Smooth muscle cell (in vitro differentiated cells): ENCODE results near the gene PEX5. TPM values are rescaled to one million over a fixed set of nuclear protein-coding genes. Genes with fewer than 3 reads are reported as not detected.
"Not testable (repeated sequence)": the region's sequence is repeated elsewhere in the genome, so short reads cannot be mapped to it uniquely, and the experiment has no call there.

Experiments used
- DNase-seq: peaks from one replicate; lab custom pipeline; 2025; ENCODE audit not compliant: unreplicated experiment; lab: John Stamatoyannopoulos, UW
- H2AFZ ChIP-seq: fragments of 200-600 bp; sonication (generic); 2 replicates; pipeline ENCODE4 v1.6.0; 2016; ENCODE audit warnings: antibody characterized with exemption, low read depth, mild to moderate bottlenecking
- H3F3A ChIP-seq: fragments of 200-600 bp; sonication (generic); 2 replicates; pipeline ENCODE4 v1.6.0; 2017; ENCODE audit warnings: antibody characterized with exemption, low read depth
- H3K27ac ChIP-seq: fragments of 200-600 bp; sonication (generic); 2 replicates; pipeline ENCODE4 v1.5.1; 2016; ENCODE audit warnings: low read depth, mild to moderate bottlenecking
- H3K27me3 ChIP-seq: fragments of 200-600 bp; sonication (generic); 2 replicates; pipeline ENCODE4 v1.6.1; 2016; ENCODE audit warnings: low read depth, mild to moderate bottlenecking
- H3K36me3 ChIP-seq: fragments of 200-600 bp; sonication (generic); 2 replicates; pipeline ENCODE4 v1.5.1; 2016; ENCODE audit warnings: low read depth
- H3K4me1 ChIP-seq: fragments of 200-600 bp; sonication (generic); 2 replicates; pipeline ENCODE4 v1.5.1; 2016; ENCODE audit warnings: low read depth
- H3K4me2 ChIP-seq: fragments of 200-600 bp; sonication (generic); 2 replicates; pipeline ENCODE4 v1.6.0; 2016; ENCODE audit warnings: mild to moderate bottlenecking
- H3K4me3 ChIP-seq: fragments of 200-600 bp; sonication (generic); 2 replicates; pipeline ENCODE4 v1.5.1; 2016; ENCODE audit warnings: mild to moderate bottlenecking
- H3K79me2 ChIP-seq: fragments of 200-600 bp; sonication (generic); 2 replicates; pipeline ENCODE4 v1.6.0; 2016; ENCODE audit warnings: low read depth, mild to moderate bottlenecking
- H3K9ac ChIP-seq: fragments of 200-600 bp; sonication (generic); 2 replicates; pipeline ENCODE4 v1.6.0; 2016; ENCODE audit warnings: low read depth
- H3K9me3 ChIP-seq: fragments of 200-600 bp; sonication (generic); replicated peaks from 2 replicates; pipeline ENCODE4 v1.5.1; 2016; ENCODE audit warnings: low read depth
- H4K20me1 ChIP-seq: fragments of 200-600 bp; sonication (generic); 2 replicates; pipeline ENCODE4 v1.6.0; 2016; ENCODE audit warnings: low read depth
- WGBS: methylation state at CpG from one replicate; pipeline ENCODE4 v1.1.7; 2016; ENCODE audit warnings: low lambda C conversion rate; 5-methylcytosine and 5-hydroxymethylcytosine counted together
- polyA plus RNA-seq: library from polyadenylated mRNA; unstranded; fragments of >200 nt; fragmentation: Nextera tagmentation; extraction: Ambion mirVana; gene quantifications from 2 replicates; pipeline ENCODE4 v1.2.1, GENCODE V29; 2016
- total RNA-seq: library from RNA; depleted of rRNA; stranded (reverse); fragments of >200 nt; gene quantifications from 2 replicates; pipeline ENCODE4 v1.2.3, GENCODE V29; 2014
- TF ChIP-seq, protein P1 (sequence below): fragments of 200-600 bp; sonication (generic); IDR thresholded peaks from 2 replicates; pipeline ENCODE4 v1.5.1; 2017; ENCODE audit warnings: borderline replicate concordance, mild to moderate bottlenecking, antibody characterized with exemption; ENCODE audit not compliant: insufficient read depth, poor library complexity, severe bottlenecking

The PEX5 gene
- total and polyA plus RNA-seq, 2 experiments from 2014 or later, result 6.6 to 8.9 TPM

DNA sequence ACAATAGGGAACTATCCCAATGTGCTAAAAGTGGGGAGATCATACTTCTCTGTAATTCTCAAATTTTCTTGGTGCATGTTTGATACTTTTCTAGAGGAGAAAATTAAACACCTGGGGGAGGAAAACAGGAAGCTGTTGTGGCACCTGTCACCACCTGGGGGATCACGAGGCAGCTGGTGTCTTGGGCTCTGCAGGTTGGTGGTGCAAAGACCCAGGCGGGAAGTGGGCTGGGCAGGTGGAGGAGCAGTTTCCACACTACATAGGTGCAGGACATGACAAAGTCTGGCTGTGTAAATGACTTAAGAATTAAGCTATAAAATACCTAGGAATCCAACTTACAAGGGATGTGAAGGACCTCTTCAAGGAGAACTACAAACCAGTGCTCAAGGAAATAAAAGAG is 23.2 kb downstream of the PEX5 start:
- H3K79me2 ChIP-seq, result no peaks in the 10 kb centered on the region
- DNase-seq, result no peak
- peaks cover 4% of the 10 kb centered on the region for H3K9me3 ChIP-seq
- no peaks in the 10 kb centered on the region for H4K20me1 ChIP-seq
- H3K27me3 ChIP-seq, result no peaks in the 10 kb centered on the region
- no peak overlapping the region for H3K9ac ChIP-seq
- no peaks in the 10 kb centered on the region for H3F3A ChIP-seq
- no peaks in the 10 kb centered on the region for H3K4me1 ChIP-seq
- H3K27ac ChIP-seq, result no peak overlapping the region
- WGBS, result 100% methylated on average over 2 of the region's 2 CpGs
- H3K4me2 ChIP-seq, result no peak overlapping the region
- H3K4me3 ChIP-seq, result no peak overlapping the region
- H2AFZ ChIP-seq, result no peak overlapping the region
- TF ChIP-seq, protein P1, sequence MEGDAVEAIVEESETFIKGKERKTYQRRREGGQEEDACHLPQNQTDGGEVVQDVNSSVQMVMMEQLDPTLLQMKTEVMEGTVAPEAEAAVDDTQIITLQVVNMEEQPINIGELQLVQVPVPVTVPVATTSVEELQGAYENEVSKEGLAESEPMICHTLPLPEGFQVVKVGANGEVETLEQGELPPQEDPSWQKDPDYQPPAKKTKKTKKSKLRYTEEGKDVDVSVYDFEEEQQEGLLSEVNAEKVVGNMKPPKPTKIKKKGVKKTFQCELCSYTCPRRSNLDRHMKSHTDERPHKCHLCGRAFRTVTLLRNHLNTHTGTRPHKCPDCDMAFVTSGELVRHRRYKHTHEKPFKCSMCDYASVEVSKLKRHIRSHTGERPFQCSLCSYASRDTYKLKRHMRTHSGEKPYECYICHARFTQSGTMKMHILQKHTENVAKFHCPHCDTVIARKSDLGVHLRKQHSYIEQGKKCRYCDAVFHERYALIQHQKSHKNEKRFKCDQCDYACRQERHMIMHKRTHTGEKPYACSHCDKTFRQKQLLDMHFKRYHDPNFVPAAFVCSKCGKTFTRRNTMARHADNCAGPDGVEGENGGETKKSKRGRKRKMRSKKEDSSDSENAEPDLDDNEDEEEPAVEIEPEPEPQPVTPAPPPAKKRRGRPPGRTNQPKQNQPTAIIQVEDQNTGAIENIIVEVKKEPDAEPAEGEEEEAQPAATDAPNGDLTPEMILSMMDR, result no peak
- peaks cover 12% of the 10 kb centered on the region for H3K36me3 ChIP-seq

DNA sequence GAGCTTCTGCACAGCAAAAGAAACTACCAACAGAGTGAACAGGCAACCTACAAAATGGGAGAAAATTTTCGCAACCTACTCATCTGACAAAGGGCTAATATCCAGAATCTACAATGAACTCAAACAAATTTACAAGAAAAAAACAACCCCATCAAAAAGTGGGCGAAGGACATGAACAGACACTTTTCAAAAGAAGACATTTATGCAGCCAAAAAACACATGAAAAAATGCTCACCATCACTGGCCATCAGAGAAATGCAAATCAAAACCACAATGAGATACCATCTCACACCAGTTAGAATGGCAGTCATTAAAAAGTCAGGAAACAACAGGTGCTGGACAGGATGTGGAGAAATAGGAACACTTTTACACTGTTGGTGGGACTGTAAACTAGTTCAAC is 24.3 kb downstream of the PEX5 start:
- H3K36me3 ChIP-seq, result peaks cover 12% of the 10 kb centered on the region
- not testable (repeated sequence) for H3K27ac ChIP-seq, DNase-seq, H3K9ac ChIP-seq, H3K27me3 ChIP-seq, H3K4me2 ChIP-seq, H3K79me2 ChIP-seq, H3F3A ChIP-seq, H3K4me1 ChIP-seq, H2AFZ ChIP-seq, H4K20me1 ChIP-seq, H3K9me3 ChIP-seq, H3K4me3 ChIP-seq
- 84% methylated on average over 2 of the region's 2 CpGs for WGBS

DNA sequence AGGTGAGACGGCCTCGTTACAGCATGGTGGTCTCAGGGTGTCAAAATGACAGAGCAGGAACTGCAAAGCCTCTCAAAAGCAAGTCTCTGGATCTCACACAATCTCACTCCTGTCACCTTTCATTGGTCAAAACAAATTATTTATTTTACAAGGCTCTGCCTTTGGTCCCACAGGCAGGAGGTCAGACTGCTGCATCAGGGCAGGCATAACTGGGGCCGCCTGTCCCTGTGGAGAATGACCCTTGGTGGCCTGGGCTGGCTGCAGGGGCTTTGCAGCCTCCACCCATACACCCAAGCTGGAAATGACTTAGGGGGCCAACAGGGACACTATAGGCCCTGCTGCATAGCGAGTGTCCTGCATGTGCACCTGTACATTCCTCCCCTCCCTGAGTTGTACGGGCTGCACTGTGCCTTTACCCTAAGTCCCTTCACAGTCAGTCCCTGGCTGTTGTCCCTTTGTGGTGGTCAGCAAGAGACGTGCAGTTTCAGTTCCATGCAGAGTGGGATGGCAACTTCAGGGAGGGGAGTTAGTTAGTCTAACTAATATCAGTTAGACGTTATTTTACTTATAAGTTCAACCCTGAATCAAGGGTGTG is 28.1 kb downstream of the PEX5 start:
- Histone ChIP-seq H3K27ac (no peak overlapping the region), H3K9ac (no peak overlapping the region), H3K36me3 (peaks cover 2% of the 10 kb centered on the region), H2AFZ (no peak overlapping the region), H3K4me3 (no peak overlapping the region), H3K79me2 (no peaks in the 10 kb centered on the region), H4K20me1 (no peaks in the 10 kb centered on the region), H3K27me3 (no peaks in the 10 kb centered on the region), H3K4me1 (no peaks in the 10 kb centered on the region), H3K9me3 (peaks cover 2% of the 10 kb centered on the region), H3F3A (no peaks in the 10 kb centered on the region), H3K4me2 (no peak overlapping the region)
- no peak for DNase-seq
- 88% methylated on average over 7 of the region's 7 CpGs for WGBS
- TF ChIP-seq, protein P1, result no peak

DNA sequence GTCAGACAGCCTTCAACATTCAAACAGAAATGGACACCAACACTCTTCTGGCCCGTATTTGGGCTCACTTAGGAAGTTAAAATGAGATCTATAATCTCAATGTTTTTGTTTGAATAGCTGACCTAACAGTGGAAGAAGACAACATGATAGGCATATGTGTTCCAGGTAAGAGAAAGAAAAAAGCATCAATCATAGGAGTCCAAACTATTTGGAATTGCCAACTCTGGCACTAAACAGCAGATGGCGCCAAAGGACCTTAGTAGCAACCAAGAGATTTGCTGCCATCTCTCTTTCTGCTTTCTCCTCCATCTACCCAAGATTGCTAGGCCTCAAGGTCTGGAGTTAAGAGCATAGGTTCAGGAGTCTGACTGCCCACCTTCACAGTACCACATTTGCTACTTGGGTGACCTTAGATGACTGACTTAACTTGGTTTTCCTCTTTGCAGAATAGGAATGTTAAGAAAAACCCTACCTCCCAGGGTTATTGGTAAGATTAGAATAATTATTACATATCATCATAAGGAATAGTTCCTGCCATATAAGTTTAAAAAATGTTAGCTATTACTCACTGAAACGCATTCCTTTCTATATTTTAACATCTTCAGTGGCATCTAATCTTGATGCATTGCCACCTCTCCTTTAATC is 30.2 kb downstream of the PEX5 start:
- H3K4me3 ChIP-seq, result no peak overlapping the region
- H2AFZ ChIP-seq, result no peak overlapping the region
- TF ChIP-seq, protein P1, result peak; percentile 87
- WGBS, result 17% methylated on average over 3 of the region's 3 CpGs
- no peaks in the 10 kb centered on the region for H3F3A ChIP-seq
- H3K4me2 ChIP-seq, result no peak overlapping the region
- H3K9ac ChIP-seq, result no peak overlapping the region
- H3K27me3 ChIP-seq, result no peaks in the 10 kb centered on the region
- no peaks in the 10 kb centered on the region for H3K79me2 ChIP-seq
- no peaks in the 10 kb centered on the region for H3K36me3 ChIP-seq
- no peak for DNase-seq
- H3K27ac ChIP-seq, result no peak overlapping the region
- H3K9me3 ChIP-seq, result no peaks in the 10 kb centered on the region
- H4K20me1 ChIP-seq, result no peaks in the 10 kb centered on the region
- no peaks in the 10 kb centered on the region for H3K4me1 ChIP-seq
